ENCODE results near the gene OSBPL8. TPM values are rescaled to one million over a fixed set of nuclear protein-coding genes. Genes with fewer than 3 reads are reported as not detected.
"Not testable (repeated sequence)": the region's sequence is repeated elsewhere in the genome, so short reads cannot be mapped to it uniquely, and the experiment has no call there.

The OSBPL8 gene
- total RNA-seq, 3 donors from 2014 or later: 77.6 to 89.1 (median 87.2) TPM

DNA sequence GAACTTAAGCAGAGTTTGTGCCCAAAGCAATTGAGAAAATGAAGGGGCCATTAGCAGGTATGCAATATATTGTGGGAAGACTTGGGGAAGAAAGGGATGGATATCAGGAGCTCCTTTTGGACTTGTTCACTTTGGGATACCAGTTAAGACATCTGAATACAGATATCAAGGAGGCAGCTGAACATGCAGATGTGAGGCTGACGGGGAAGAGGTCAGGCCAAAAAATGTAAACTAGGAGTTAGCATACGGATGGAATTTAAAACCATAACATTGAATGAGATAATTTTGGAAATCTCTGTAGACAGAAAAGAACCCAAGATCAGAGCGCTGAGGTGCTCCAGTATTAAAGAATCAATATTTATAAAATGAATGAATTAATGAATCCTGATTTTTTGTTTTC lies 53.4 kb downstream of the OSBPL8 start:
- no peaks in the 10 kb centered on the region for H3K36me3 ChIP-seq
- DNase-seq (ENCODE audit: low spot score in 2 of 2): no peak
- intact Hi-C loops (cut with DNase I; ENCODE audit: low total_unique reads): no loop called here
- no peak overlapping the region for H3K4me3 ChIP-seq
- no peaks in the 10 kb centered on the region for H3K4me1 ChIP-seq
- no peaks in the 10 kb centered on the region for H3K27me3 ChIP-seq
- no peaks in the 10 kb centered on the region for H3K9me3 ChIP-seq
- TF ChIP-seq POLR2AphosphoS5 (IDR thresholded peaks at IDR 0.05) (no peak), POLR2A (IDR thresholded peaks at IDR 0.05) (no peak)
- TF ChIP-seq, protein P1, sequence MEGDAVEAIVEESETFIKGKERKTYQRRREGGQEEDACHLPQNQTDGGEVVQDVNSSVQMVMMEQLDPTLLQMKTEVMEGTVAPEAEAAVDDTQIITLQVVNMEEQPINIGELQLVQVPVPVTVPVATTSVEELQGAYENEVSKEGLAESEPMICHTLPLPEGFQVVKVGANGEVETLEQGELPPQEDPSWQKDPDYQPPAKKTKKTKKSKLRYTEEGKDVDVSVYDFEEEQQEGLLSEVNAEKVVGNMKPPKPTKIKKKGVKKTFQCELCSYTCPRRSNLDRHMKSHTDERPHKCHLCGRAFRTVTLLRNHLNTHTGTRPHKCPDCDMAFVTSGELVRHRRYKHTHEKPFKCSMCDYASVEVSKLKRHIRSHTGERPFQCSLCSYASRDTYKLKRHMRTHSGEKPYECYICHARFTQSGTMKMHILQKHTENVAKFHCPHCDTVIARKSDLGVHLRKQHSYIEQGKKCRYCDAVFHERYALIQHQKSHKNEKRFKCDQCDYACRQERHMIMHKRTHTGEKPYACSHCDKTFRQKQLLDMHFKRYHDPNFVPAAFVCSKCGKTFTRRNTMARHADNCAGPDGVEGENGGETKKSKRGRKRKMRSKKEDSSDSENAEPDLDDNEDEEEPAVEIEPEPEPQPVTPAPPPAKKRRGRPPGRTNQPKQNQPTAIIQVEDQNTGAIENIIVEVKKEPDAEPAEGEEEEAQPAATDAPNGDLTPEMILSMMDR (IDR thresholded peaks at IDR 0.05): no peak
- no peak overlapping the region for H3K27ac ChIP-seq

DNA sequence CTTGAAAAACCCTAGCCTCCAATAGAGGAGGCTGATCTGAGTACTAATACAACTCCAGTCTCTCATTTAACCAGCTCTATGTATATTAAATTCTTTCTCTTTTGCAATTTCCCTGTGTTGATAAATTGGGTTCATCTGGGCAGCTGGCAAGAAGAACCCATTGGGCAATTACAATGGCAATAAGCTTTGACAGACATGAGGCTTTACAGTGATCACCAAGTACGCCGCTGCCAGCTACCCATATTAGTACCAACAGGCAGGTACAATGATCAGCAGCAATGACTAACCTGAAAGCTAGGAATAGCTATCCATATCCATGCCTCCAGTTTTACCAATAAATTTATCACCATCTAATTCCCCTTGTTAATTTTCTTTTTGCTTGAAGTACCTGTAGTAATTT lies 54.5 kb downstream of the OSBPL8 start:
- Histone ChIP-seq H3K9me3 (no peaks in the 10 kb centered on the region), H3K27me3 (no peaks in the 10 kb centered on the region), H3K4me1 (no peaks in the 10 kb centered on the region), H3K4me3 (no peak overlapping the region), H3K27ac (no peak overlapping the region), H3K36me3 (no peaks in the 10 kb centered on the region)
- intact Hi-C loops (cut with DNase I; ENCODE audit: low total_unique reads): no loop called here
- DNase-seq (ENCODE audit: low spot score in 2 of 2): no peak
- TF ChIP-seq POLR2A (IDR thresholded peaks at IDR 0.05) (no peak), POLR2AphosphoS5 (IDR thresholded peaks at IDR 0.05) (no peak)
- TF ChIP-seq, protein P1 (IDR thresholded peaks at IDR 0.05): no peak

DNA sequence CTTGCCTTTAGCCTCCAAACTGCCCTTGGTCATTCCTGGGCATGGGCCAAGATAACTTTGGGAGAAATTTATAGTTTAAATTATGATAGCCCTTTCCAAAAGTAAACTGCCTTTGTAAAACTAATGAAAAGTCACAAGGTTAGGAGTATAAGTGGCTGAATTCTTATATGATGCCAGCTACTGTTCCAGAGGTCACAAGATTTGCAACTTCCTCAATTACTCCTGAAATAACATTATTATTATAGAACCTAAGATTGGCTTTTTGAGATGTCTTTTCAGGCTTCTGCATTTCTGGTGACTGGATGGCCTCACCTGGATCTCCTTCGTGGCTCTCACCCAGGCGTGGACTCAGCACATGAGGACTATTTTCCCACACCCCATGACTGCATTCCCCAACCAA lies 55.0 kb downstream of the OSBPL8 start:
- Histone ChIP-seq H3K4me3 (no peak overlapping the region), H3K9me3 (no peaks in the 10 kb centered on the region), H3K27ac (no peak overlapping the region), H3K36me3 (no peaks in the 10 kb centered on the region), H3K27me3 (no peaks in the 10 kb centered on the region), H3K4me1 (no peaks in the 10 kb centered on the region)
- TF ChIP-seq POLR2A (IDR thresholded peaks at IDR 0.05) (no peak), POLR2AphosphoS5 (IDR thresholded peaks at IDR 0.05) (no peak)
- TF ChIP-seq, protein P1 (IDR thresholded peaks at IDR 0.05): no peak
- intact Hi-C loops (cut with DNase I; ENCODE audit: low total_unique reads): no loop called here
- no peak for DNase-seq (ENCODE audit: low spot score in 2 of 2)

DNA sequence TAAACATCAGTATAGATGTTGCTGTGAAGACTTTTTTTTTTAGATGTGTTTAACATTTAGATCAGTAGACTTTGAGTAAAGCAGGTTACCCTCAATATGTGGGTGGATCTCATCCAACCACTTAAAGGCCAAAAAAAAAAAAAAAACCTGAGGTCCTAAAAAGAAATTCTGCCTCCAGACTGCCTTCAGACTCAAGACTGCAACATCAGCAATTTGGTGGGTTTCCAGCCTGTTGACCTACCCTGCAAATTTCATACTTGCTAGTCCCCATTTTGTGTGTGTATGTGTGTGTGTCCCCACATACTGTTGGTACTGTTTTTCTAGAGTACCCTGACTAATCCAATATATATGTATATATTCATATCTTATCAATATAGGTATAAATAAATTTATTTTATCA lies 55.6 kb downstream of the OSBPL8 start:
- H3K4me3 ChIP-seq: no peak overlapping the region
- no peaks in the 10 kb centered on the region for H3K4me1 ChIP-seq
- no peak for TF ChIP-seq POLR2AphosphoS5 (IDR thresholded peaks at IDR 0.05)
- no peak for TF ChIP-seq POLR2A (IDR thresholded peaks at IDR 0.05)
- TF ChIP-seq, protein P1 (IDR thresholded peaks at IDR 0.05): no peak
- intact Hi-C loops (cut with DNase I; ENCODE audit: low total_unique reads): no loop called here
- DNase-seq (ENCODE audit: low spot score in 2 of 2): no peak
- H3K27me3 ChIP-seq: no peaks in the 10 kb centered on the region
- no peaks in the 10 kb centered on the region for H3K36me3 ChIP-seq
- H3K9me3 ChIP-seq: no peaks in the 10 kb centered on the region
- no peak overlapping the region for H3K27ac ChIP-seq

DNA sequence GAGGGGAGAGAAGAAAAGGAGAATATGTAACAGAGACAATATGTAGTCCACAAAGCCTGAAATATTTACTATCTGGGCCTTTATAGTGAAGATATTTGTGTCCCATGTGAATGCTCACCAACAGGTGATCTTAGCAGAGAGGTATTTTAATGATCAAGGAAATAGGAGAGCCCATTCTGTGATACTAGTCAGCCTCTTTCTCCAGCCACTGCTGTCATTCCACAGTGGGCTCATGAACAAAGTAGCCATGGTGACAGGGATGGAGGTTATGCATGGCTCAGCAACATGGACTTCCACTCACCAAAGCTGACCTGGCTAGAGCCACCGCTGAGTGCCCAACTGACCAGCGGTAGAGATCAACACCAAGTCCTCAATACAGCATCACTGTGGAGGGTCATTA lies 58.2 kb downstream of the OSBPL8 start:
- intact Hi-C loops (cut with DNase I; ENCODE audit: low total_unique reads): no loop called here
- no peak overlapping the region for H3K27ac ChIP-seq
- no peak for DNase-seq (ENCODE audit: low spot score in 2 of 2)

DNA sequence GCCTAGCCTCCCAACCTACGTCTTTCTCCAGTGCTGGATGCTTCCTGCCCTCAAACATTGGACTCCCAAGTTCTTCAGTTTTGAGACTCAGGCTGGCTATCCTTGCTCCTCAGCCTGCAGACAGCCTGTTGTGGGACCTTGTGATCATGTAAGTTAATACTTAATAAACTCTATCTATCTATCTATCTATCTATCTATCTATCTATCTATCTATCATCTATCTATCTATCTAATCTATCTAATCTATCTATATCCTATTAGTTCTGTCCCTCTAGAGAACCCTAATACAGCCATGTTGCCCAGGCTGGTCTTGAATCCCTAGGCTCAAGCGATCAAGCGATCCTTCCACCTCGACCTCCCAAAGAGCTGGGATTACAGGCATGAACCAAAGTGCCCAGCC lies 60.4 kb downstream of the OSBPL8 start:
- H3K4me3 ChIP-seq; H3K4me1 ChIP-seq; H3K27ac ChIP-seq; DNase-seq (ENCODE audit: low spot score in 2 of 2); H3K9me3 ChIP-seq; H3K27me3 ChIP-seq; intact Hi-C loops (cut with DNase I; ENCODE audit: low total_unique reads); H3K36me3 ChIP-seq: not testable (repeated sequence)

More for the DNA sequence above, 58.2 kb downstream of the OSBPL8 start:
- TF ChIP-seq POLR2A (IDR thresholded peaks at IDR 0.05) (no peak), POLR2AphosphoS5 (IDR thresholded peaks at IDR 0.05) (no peak)
- TF ChIP-seq, protein P1 (IDR thresholded peaks at IDR 0.05): no peak
- Histone ChIP-seq H3K36me3 (no peaks in the 10 kb centered on the region), H3K9me3 (no peaks in the 10 kb centered on the region), H3K4me3 (no peak overlapping the region), H3K27me3 (no peaks in the 10 kb centered on the region), H3K4me1 (no peaks in the 10 kb centered on the region)

Data from breast epithelium (tissue), 4 donors.